GM12878 (cell line): ENCODE results near the gene NRG3. TPM values are rescaled to one million over a fixed set of nuclear protein-coding genes. Genes with fewer than 3 reads are reported as not detected.

Source experiments
- CUX1 ChIP-seq: IDR thresholded peaks from 2 replicates; pipeline ENCODE4 v1.6.1; 2012; ENCODE audit warnings: improper control_type of control experiment, low read depth, low read length; ENCODE audit not compliant: insufficient replicate concordance
- EGR1 ChIP-seq, 2 experiments: IDR thresholded peaks; 1 replicate in 1 of 2; 2 replicates in 1 of 2; pipeline ENCODE4 v1.6.1; 2011 to 2012; ENCODE audit warnings: low read depth in 2 of 2, low read length in 2 of 2, borderline replicate concordance in 1 of 2, mild to moderate bottlenecking in 1 of 2, moderate library complexity in 1 of 2
- GATAD2B ChIP-seq: fragments of 450-650 bp; conservative IDR thresholded peaks from 2 replicates; pipeline ENCODE4 v1.6.1; 2017; ENCODE audit warnings: low read depth, mild to moderate bottlenecking, moderate library complexity
- JUNB ChIP-seq: IDR thresholded peaks from 2 replicates; pipeline ENCODE4 v1.6.1; 2016; ENCODE audit warnings: antibody characterized with exemption, mild to moderate bottlenecking
- LARP7 ChIP-seq: fragments of 450-650 bp; IDR thresholded peaks from 2 replicates; pipeline ENCODE4 v1.6.1; 2017; ENCODE audit warnings: mild to moderate bottlenecking
- PAX5 ChIP-seq: IDR thresholded peaks from 2 replicates; pipeline ENCODE4 v1.6.1; 2011; ENCODE audit warnings: low read depth, low read length, borderline replicate concordance
- PKNOX1 ChIP-seq: fragments of 450-650 bp; IDR thresholded peaks from 2 replicates; pipeline ENCODE4 v1.6.1; 2016; ENCODE audit warnings: mild to moderate bottlenecking
- POLR2A ChIP-seq: IDR thresholded peaks from 2 replicates; pipeline ENCODE4 v1.6.1; 2011; ENCODE audit warnings: low read depth, mild to moderate bottlenecking, low read length
- STAT1 ChIP-seq: fragments of 450-650 bp; conservative IDR thresholded peaks from 2 replicates; pipeline ENCODE4 v1.6.1; 2014; ENCODE audit warnings: antibody characterized with exemption, mild to moderate bottlenecking
- TBL1XR1 ChIP-seq: IDR thresholded peaks from 2 replicates; pipeline ENCODE4 v1.6.1; 2012; ENCODE audit warnings: low read depth, low read length, improper control_type of control experiment
- WRNIP1 ChIP-seq: IDR thresholded peaks from 2 replicates; pipeline ENCODE4 v1.6.1; 2011; ENCODE audit warnings: low read depth, low read length, improper control_type of control experiment, borderline replicate concordance
- polyA plus RNA-seq, 11 experiments: library from polyadenylated mRNA; depleted of rRNA in 4 of 11; unstranded in 6 of 11; stranded (reverse) in 5 of 11; fragments of >200 nt; fragmentation: Nextera tagmentation in 4 of 11; fragmentation: Illumina TruSeq in 1 of 11; extraction: Ambion mirVana in 4 of 11; extraction: Trizol in 1 of 11; gene quantifications; 1 replicate in 1 of 11; 2 replicates in 10 of 11; pipeline versions ENCODE4 v1.2.1 to v1.2.3, GENCODE V29; 2011 to 2016; ENCODE audit warnings: inconsistent platforms in 2 of 11, missing spikeins in 2 of 11, low read depth in 1 of 11
- total RNA-seq, 4 experiments: library from RNA; depleted of rRNA in 3 of 4; stranded (reverse); fragments of >200 nt in 3 of 4; fragmentation: Illumina TruSeq in 1 of 4; extraction: Trizol in 1 of 4; gene quantifications; 2 replicates each; pipeline versions ENCODE4 v1.2.1 to v1.2.3, GENCODE V29; 2013 to 2021

Gene NRG3
- total and polyA plus RNA-seq, 10 of the 15 experiments (the other 5 are each of a cell fraction or from before 2014, with no cell fraction given), result 0.03 to 0.41 (median 0.17) TPM; not detected in 3

GRCh38 chr10:82289945-82290344, 415.0 kb downstream of the NRG3 start (continued):
- no peak for TF ChIP-seq CUX1
- TF ChIP-seq LARP7, result no peak
- no peak for TF ChIP-seq TBL1XR1
- no peak for TF ChIP-seq WRNIP1
- TF ChIP-seq PAX5, result no peak
- TF ChIP-seq POLR2A, result no peak
- no peak for TF ChIP-seq EGR1 (IDR thresholded peaks at IDR 0.05; ENCODE audit: borderline replicate concordance in 1 of 2, low read depth in 2 of 2, low read length in 2 of 2)
- no peak for TF ChIP-seq PKNOX1
- no peak for TF ChIP-seq JUNB
- no peak for TF ChIP-seq STAT1
- no peak for TF ChIP-seq GATAD2B
